LNCAP (cell line): ENCODE data around the gene HOXC5.

ENCODE experiments used
- CTCF ChIP-seq: fragments of 450-650 bp; IDR thresholded peaks from 2 replicates; pipeline ENCODE4 v1.5.1; 2017; ENCODE audit warnings: mild to moderate bottlenecking

The HOXC5 gene

GRCh38 chr12:54075974-54076373 is 43.1 kb downstream of the HOXC5 start:
- no peak for TF ChIP-seq CTCF

DNA sequence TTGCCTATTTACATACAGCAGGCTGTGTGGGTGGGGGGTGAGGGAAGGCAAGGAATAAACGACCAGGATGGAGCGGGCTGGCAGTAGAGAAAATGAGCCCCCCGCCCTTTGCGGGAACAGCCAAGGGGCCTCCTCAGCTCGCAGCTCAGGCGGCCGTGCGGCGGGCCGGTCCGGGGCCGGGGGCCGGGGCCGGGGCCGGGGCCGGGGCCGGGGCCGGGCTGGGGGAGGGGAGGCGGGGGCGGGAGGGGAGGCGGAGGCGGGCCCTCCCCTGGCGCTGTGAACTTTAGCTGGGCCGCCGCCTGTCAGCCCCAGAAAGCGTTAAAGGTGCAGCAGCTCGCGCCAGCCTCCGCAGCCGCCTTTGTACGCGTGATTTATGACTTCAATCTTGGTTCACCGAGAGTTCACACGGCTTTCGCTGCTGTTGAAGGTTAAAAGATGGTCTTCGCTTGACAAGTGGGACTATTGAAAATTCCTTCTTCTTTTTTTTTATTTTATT is 49.6 kb downstream of the HOXC5 start:
- TF ChIP-seq CTCF = no peak
